ENCODE data around the gene APLP1. TPM values are rescaled to one million over a fixed set of nuclear protein-coding genes. Genes with fewer than 3 reads are reported as not detected.

The APLP1 gene
- total RNA-seq, 4 donors from 2014 or later, result 0.27 to 0.33 TPM; not detected in 2

DNA sequence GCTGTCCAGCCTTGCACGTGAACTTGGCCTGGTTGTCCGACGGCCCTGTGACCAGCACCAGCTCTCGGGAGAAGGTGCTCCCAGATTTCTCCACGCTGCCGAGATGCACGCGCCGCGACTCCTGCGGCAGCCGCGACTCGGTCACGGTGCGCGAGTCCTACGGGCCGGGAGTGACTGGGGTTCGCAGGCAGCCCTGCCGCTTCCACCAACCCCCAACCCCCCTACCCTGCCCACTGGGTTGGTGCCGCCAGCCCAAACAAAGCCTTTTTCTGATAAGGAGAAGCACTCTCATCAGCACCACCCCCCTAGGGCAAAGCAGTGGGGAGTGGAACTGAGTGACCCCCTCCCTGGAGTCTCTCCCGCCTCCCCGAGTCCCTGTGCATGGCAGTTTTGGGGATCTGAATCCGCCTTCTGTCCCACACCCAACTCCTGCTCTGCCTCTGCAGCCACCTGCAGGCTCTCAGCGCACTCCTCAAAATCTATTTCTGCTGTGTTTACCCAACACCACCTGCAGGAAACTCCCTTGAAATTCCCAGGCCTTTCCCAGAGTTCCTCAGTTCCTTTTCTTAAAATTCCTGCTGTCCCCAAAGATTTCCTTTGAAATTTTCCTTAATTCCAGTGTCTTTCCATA is 22.2 kb upstream of the APLP1 start:
- no peaks in the 10 kb centered on the region for H3K9me3 ChIP-seq
- in situ Hi-C loops (cut with MboI; ENCODE audit: low sequenced_read_pairs in 4 of 4), result no loop called here
- no peak for ATAC-seq
- no peak for TF ChIP-seq POLR2A (IDR thresholded peaks at IDR 0.05)
- TF ChIP-seq, protein P1, sequence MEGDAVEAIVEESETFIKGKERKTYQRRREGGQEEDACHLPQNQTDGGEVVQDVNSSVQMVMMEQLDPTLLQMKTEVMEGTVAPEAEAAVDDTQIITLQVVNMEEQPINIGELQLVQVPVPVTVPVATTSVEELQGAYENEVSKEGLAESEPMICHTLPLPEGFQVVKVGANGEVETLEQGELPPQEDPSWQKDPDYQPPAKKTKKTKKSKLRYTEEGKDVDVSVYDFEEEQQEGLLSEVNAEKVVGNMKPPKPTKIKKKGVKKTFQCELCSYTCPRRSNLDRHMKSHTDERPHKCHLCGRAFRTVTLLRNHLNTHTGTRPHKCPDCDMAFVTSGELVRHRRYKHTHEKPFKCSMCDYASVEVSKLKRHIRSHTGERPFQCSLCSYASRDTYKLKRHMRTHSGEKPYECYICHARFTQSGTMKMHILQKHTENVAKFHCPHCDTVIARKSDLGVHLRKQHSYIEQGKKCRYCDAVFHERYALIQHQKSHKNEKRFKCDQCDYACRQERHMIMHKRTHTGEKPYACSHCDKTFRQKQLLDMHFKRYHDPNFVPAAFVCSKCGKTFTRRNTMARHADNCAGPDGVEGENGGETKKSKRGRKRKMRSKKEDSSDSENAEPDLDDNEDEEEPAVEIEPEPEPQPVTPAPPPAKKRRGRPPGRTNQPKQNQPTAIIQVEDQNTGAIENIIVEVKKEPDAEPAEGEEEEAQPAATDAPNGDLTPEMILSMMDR (IDR thresholded peaks at IDR 0.05 in 4 of 5, conservative IDR thresholded peaks at IDR 0.05 in 1 of 5), result no peak
- intact Hi-C loops (cut with DNase I; ENCODE audit: low total_unique reads), result no loop called here
- H3K36me3 ChIP-seq, result no peaks in the 10 kb centered on the region
- DNase-seq, result no peak
- H3K27me3 ChIP-seq, result peaks cover 66 to 72% (median 67%) of the 10 kb centered on the region in 3 donors
- peak overlapping the region in 1 of 4 donors; percentile 31 for H3K4me3 ChIP-seq
- H3K4me1 ChIP-seq, result peaks cover 0 to 3% of the 10 kb centered on the region in 2 donors
- H3K27ac ChIP-seq, result no peak overlapping the region

DNA sequence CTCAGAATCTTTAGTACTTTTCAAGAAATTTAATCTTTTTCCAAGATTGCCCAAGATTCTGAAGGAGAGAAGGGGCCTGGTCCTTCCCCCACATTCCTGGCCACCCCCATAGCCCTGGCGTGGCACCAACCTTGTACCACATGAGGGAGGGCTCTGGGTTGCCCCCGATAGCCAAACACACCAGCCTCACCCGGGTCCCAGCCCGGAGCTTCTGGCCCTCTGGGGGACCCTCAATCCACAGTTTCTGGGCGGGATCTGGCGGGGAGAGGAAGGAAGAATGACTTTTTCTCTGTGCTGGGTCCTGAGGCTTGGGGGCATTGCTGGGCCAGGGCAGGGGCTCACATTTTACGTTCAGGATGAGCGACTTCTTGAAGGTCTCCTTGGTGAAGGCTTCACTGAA is 20.5 kb upstream of the APLP1 start:
- Histone ChIP-seq H3K4me1 (peaks cover 0 to 3% of the 10 kb centered on the region in 2 donors), H3K27me3 (peaks cover 65 to 75% (median 68%) of the 10 kb centered on the region in 3 donors), H3K4me3 (no peak overlapping the region), H3K36me3 (no peaks in the 10 kb centered on the region), H3K27ac (no peak overlapping the region), H3K9me3 (no peaks in the 10 kb centered on the region)
- intact Hi-C loops (cut with DNase I; ENCODE audit: low total_unique reads), result no loop called here
- no peak for DNase-seq
- in situ Hi-C loops (cut with MboI; ENCODE audit: low sequenced_read_pairs in 4 of 4), result no loop called here
- ATAC-seq, result no peak
- no peak for TF ChIP-seq POLR2A (IDR thresholded peaks at IDR 0.05)
- TF ChIP-seq, protein P1 (IDR thresholded peaks at IDR 0.05 in 4 of 5, conservative IDR thresholded peaks at IDR 0.05 in 1 of 5), result no peak

DNA sequence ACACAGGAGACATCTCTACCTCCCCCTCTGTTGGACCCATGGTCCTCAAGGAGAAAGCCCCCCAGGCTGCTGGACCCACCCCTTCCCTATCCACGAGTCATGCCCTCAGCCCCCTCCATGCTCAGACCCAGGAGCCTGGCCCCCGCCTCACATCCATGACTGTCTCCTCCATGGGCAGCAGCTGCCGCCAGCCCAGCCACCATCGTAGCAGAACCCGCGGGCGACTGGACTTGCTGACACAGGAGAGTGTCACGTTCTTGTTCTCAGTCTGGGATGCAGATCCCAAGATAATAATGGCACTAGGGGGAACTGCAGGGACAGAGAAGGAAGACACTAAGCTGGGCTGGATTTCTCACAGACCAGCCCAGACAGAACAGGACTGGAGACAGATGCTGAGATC is 19.9 kb upstream of the APLP1 start:
- intact Hi-C loops (cut with DNase I; ENCODE audit: low total_unique reads) (no loop called here), in situ Hi-C loops (cut with MboI; ENCODE audit: low sequenced_read_pairs in 4 of 4) (no loop called here)
- TF ChIP-seq, protein P1 (IDR thresholded peaks at IDR 0.05 in 4 of 5, conservative IDR thresholded peaks at IDR 0.05 in 1 of 5), result no peak
- no peak for TF ChIP-seq POLR2A (IDR thresholded peaks at IDR 0.05)
- Histone ChIP-seq H3K4me1 (peaks cover 0 to 3% of the 10 kb centered on the region in 2 donors), H3K36me3 (no peaks in the 10 kb centered on the region), H3K27me3 (peaks cover 59 to 71% (median 66%) of the 10 kb centered on the region in 3 donors), H3K9me3 (no peaks in the 10 kb centered on the region), H3K27ac (no peak overlapping the region), H3K4me3 (no peak overlapping the region)
- no peak for DNase-seq
- ATAC-seq, result no peak

DNA sequence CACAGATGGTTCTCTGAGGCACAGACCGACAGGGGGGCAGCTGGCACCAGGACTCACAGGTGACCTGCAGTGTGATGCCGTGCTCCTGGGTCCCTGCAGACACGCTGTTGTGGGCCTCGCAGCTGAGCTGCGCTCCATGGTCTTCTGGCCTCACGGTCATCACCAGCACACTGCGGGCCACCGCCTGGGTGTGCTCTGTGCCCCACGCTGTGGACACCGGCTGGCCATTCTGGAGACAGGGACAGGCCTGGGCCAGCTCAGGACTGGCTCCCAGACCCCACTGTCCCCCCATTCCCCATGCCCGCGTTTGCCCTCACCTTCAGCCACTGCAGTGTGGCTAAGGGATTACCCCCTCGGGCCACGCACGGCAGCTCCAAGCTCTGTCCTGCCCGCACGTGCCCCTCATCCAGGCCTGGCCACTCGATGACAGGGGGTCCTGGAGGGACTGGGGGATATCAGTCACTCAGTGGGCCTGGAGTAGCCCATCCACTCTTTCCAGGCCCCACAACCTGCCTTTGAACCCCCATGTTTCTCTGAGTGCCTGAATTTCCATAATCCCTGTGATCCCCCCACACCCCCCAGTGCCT is 19.4 kb upstream of the APLP1 start:
- ATAC-seq (no peak), DNase-seq (no peak)
- peaks cover 0 to 3% of the 10 kb centered on the region in 2 donors for H3K4me1 ChIP-seq
- no peaks in the 10 kb centered on the region for H3K9me3 ChIP-seq
- intact Hi-C loops (cut with DNase I; ENCODE audit: low total_unique reads), result no loop called here
- no peak for TF ChIP-seq POLR2A (IDR thresholded peaks at IDR 0.05)
- TF ChIP-seq, protein P1 (IDR thresholded peaks at IDR 0.05 in 4 of 5, conservative IDR thresholded peaks at IDR 0.05 in 1 of 5), result no peak
- no peak overlapping the region for H3K27ac ChIP-seq
- peaks cover 54 to 67% (median 64%) of the 10 kb centered on the region in 3 donors for H3K27me3 ChIP-seq
- H3K36me3 ChIP-seq, result no peaks in the 10 kb centered on the region
- H3K4me3 ChIP-seq, result no peak overlapping the region
- in situ Hi-C loops (cut with MboI; ENCODE audit: low sequenced_read_pairs in 4 of 4), result no loop called here

Data from gastrocnemius medialis (tissue), 4 donors.